CD4-positive, alpha-beta T cell treated with Interleukin-15 for 4 hours (primary cell): ENCODE data around the gene FBXL13.
A peak's percentile ranks its signal among the peaks of the same experiment; 100 is the strongest.
"Not testable (repeated sequence)": the region's sequence is repeated elsewhere in the genome, so short reads cannot be mapped to it uniquely, and the experiment has no call there.

Experiments used
- DNase-seq: peaks from one replicate; pipeline ENCODE4 v3.0.0-alpha.2; 2020; ENCODE audit warnings: low spot score

The FBXL13 gene

GRCh38 chr7:103079836-103080235 is 5.2 kb upstream of the FBXL13 start:
- DNase-seq = no peak

GRCh38 chr7:103078226-103078625 is 3.6 kb upstream of the FBXL13 start:
- DNase-seq = not testable (repeated sequence)

GRCh38 chr7:103077318-103077717 is 2.7 kb upstream of the FBXL13 start:
- no peak for DNase-seq

- DNase-seq = no peak
These were observed 2.2 kb upstream of the FBXL13 start for GRCh38 chr7:103076764-103077163.

- peak; percentile 62 for DNase-seq
These were observed 832 bp upstream of the FBXL13 start for GRCh38 chr7:103075337-103075918.

- no peak for DNase-seq
These were observed 542 bp downstream of the FBXL13 start for GRCh38 chr7:103073989-103074518.

- DNase-seq = no peak
These were observed 3.6 kb downstream of the FBXL13 start for GRCh38 chr7:103071000-103071399.

- DNase-seq = no peak
These were observed 5.9 kb downstream of the FBXL13 start for GRCh38 chr7:103068414-103069403.

GRCh38 chr7:103065667-103066066 is 8.9 kb downstream of the FBXL13 start:
- DNase-seq = peak; percentile 25

- no peak for DNase-seq
These were observed 10.7 kb downstream of the FBXL13 start for GRCh38 chr7:103063895-103064294.

GRCh38 chr7:103059471-103059870 is 15.1 kb downstream of the FBXL13 start:
- DNase-seq = no peak

GRCh38 chr7:103058122-103058521 is 16.5 kb downstream of the FBXL13 start:
- DNase-seq = no peak

GRCh38 chr7:103056006-103056405 is 18.6 kb downstream of the FBXL13 start:
- not testable (repeated sequence) for DNase-seq

- DNase-seq = no peak
These were observed 23.1 kb downstream of the FBXL13 start for GRCh38 chr7:103051519-103051918.

GRCh38 chr7:103048833-103049232 is 25.8 kb downstream of the FBXL13 start:
- no peak for DNase-seq

- DNase-seq = not testable (repeated sequence)
These were observed 32.8 kb downstream of the FBXL13 start for GRCh38 chr7:103041815-103042214.

- not testable (repeated sequence) for DNase-seq
These were observed 36.5 kb downstream of the FBXL13 start for GRCh38 chr7:103037823-103038739.

- no peak for DNase-seq
These were observed 37.1 kb downstream of the FBXL13 start for GRCh38 chr7:103037476-103037822.

GRCh38 chr7:103034318-103034717 is 40.3 kb downstream of the FBXL13 start:
- DNase-seq = not testable (repeated sequence)

GRCh38 chr7:103031781-103032180 is 42.8 kb downstream of the FBXL13 start:
- no peak for DNase-seq

GRCh38 chr7:103031024-103031423 is 43.6 kb downstream of the FBXL13 start:
- no peak for DNase-seq

- no peak for DNase-seq
These were observed 49.3 kb downstream of the FBXL13 start for GRCh38 chr7:103025341-103025740.
